Breast epithelium (tissue), 3 donors: ENCODE measurements around the gene YLPM1.

ENCODE experiments used
- POLR2A ChIP-seq: fragments of 450-650 bp; IDR thresholded peaks from one replicate; pipeline ENCODE4 v1.6.1; 2016; ENCODE audit warnings: antibody characterized with exemption, mild to moderate bottlenecking, moderate library complexity
- TF ChIP-seq, protein P1 (sequence below), 3 donors: fragments of 450-650 bp; IDR thresholded peaks; one replicate each; pipeline ENCODE4 v1.5.1; 2016 to 2017; ENCODE audit warnings: antibody characterized with exemption in 3 of 3, mild to moderate bottlenecking in 3 of 3, moderate library complexity in 3 of 3

DNA sequence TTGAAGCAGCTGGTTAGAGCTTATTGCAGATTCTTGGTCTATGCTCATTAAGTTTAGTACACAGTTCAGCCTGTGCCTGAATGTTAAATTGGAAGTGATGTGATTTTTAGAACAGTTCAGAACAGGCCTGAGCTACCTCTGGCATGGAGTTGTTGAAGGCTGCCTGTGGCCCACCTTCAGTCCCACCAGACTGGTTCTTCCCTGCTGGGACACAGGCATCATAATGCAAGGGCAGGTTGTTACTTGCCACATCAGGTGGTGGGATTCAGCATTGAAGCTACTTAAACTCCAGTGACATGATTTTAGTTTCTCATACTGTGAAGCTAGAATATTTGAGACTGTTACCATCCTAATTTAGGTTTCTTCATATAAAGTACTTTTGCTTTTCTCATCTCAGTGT, 63.5 kb downstream of the YLPM1 start:
- TF ChIP-seq, protein P1, sequence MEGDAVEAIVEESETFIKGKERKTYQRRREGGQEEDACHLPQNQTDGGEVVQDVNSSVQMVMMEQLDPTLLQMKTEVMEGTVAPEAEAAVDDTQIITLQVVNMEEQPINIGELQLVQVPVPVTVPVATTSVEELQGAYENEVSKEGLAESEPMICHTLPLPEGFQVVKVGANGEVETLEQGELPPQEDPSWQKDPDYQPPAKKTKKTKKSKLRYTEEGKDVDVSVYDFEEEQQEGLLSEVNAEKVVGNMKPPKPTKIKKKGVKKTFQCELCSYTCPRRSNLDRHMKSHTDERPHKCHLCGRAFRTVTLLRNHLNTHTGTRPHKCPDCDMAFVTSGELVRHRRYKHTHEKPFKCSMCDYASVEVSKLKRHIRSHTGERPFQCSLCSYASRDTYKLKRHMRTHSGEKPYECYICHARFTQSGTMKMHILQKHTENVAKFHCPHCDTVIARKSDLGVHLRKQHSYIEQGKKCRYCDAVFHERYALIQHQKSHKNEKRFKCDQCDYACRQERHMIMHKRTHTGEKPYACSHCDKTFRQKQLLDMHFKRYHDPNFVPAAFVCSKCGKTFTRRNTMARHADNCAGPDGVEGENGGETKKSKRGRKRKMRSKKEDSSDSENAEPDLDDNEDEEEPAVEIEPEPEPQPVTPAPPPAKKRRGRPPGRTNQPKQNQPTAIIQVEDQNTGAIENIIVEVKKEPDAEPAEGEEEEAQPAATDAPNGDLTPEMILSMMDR (IDR thresholded peaks at IDR 0.05), result no peak
- TF ChIP-seq POLR2A, result no peak
